Sigmoid colon (tissue), 4 donors: Measurements from ENCODE around the gene DRAP1.

Experiments used
- CTCF ChIP-seq, 4 experiments: fragments of 450-650 bp in 3 of 4; fragments of 200-600 bp in 1 of 4; IDR thresholded peaks; one replicate each; pipeline ENCODE4 v1.5.1; 2016 to 2019; ENCODE audit warnings: antibody characterized with exemption in 4 of 4, mild to moderate bottlenecking in 3 of 4, moderate library complexity in 2 of 4
- EP300 ChIP-seq, 4 donors: sonication (generic); formaldehyde crosslinking; IDR thresholded peaks; one replicate each; pipeline ENCODE4 v1.6.1; 2017; ENCODE audit warnings: antibody characterized with exemption in 4 of 4

GRCh38 chr11:65884716-65885092 is 34.5 kb upstream of the DRAP1 start:
- TF ChIP-seq CTCF (IDR thresholded peaks at IDR 0.05) (peak; percentile 99 to 100 (median 99)), EP300 (IDR thresholded peaks at IDR 0.05) (no peak)
